ENCODE results near the gene GPN1. TPM values are rescaled to one million over a fixed set of nuclear protein-coding genes. Genes with fewer than 3 reads are reported as not detected.

The GPN1 gene
- total and polyA plus RNA-seq, 2 of the 8 experiments (the other 6 are each of a cell fraction or from before 2014, with no cell fraction given): 38.7 to 43.5 TPM

DNA sequence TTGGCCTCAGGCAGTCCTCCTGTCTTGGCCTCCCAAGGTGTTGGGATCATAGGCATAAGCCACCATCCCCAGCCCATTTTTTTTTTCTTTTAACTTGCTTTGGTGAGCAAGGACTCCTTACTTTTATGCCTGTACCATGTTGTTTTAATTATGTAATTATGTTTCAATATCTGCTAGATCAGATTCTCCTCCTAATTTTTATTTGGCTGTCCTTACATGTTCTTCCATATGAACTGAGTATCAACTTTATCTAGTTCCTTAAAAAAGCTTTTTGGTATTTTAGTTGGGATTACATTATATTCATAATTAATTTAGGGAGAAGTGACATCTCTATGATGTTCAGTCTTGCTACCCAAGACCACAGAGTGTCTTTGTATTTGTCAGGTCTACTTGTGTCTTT is 16.3 kb downstream of the GPN1 start:
- no peaks in the 10 kb centered on the region for H3K27me3 ChIP-seq (replicated peaks in 1 of 4; ENCODE audit: control insufficient read depth in 3 of 4, extremely low read depth in 1 of 4, insufficient read depth in 3 of 4, low read length in 3 of 4)
- no peaks in the 10 kb centered on the region for H3K79me1 ChIP-seq (ENCODE audit: low read depth, low read length)
- no peaks in the 10 kb centered on the region for H3K79me2 ChIP-seq (ENCODE audit: control insufficient read depth in 1 of 2, insufficient read depth in 2 of 2, low read length in 2 of 2)
- no peaks in the 10 kb centered on the region for H3K9me3 ChIP-seq (ENCODE audit: insufficient read depth in 2 of 2, low read depth in 1 of 2, low read length in 1 of 2)
- no peak overlapping the region for H3K18ac ChIP-seq (ENCODE audit: extremely low read depth, low read length)
- H3K56ac ChIP-seq (replicated peaks; ENCODE audit: insufficient read length, low read depth, low read length): no peak overlapping the region
- no peak overlapping the region for H3K9ac ChIP-seq (replicated peaks in 1 of 4; ENCODE audit: extremely low read depth in 1 of 4, low read depth in 3 of 4, low read length in 3 of 4)
- H2BK120ac ChIP-seq (replicated peaks; ENCODE audit: low read depth, low read length): no peak overlapping the region
- no peak overlapping the region for H3K14ac ChIP-seq (ENCODE audit: insufficient read length)
- no peaks in the 10 kb centered on the region for H3K4me1 ChIP-seq (replicated peaks in 1 of 4; ENCODE audit: control insufficient read depth in 3 of 4, insufficient read depth in 4 of 4, low read length in 3 of 4)
- no peak overlapping the region for H4K91ac ChIP-seq (replicated peaks; ENCODE audit: insufficient read length, low read length)
- H4K5ac ChIP-seq (ENCODE audit: insufficient read length, low read depth, low read length): no peak overlapping the region
- no peak overlapping the region for H3K4me2 ChIP-seq (ENCODE audit: insufficient read depth in 1 of 2, low read depth in 2 of 2, low read length in 2 of 2)
- no peak overlapping the region for H4K8ac ChIP-seq (ENCODE audit: extremely low read depth, insufficient read depth, low read length)
- H3K36me3 ChIP-seq (ENCODE audit: control insufficient read depth in 2 of 4, insufficient read depth in 4 of 4, low read length in 3 of 4): peaks cover 17 to 51% (median 39%) of the 10 kb centered on the region in 4 experiments
- no peak overlapping the region for H2AK5ac ChIP-seq (ENCODE audit: low read depth, low read length)
- no peak overlapping the region for H3K27ac ChIP-seq (ENCODE audit: low read depth, low read length)
- no peaks in the 10 kb centered on the region for H3K23me2 ChIP-seq (ENCODE audit: low read depth, low read length)
- H3K23ac ChIP-seq (ENCODE audit: insufficient read length): no peak overlapping the region
- H2BK12ac ChIP-seq (ENCODE audit: low read depth, low read length): no peak overlapping the region
- no peak overlapping the region for H2AFZ ChIP-seq (ENCODE audit: low read length)
- H3K4ac ChIP-seq (replicated peaks; ENCODE audit: insufficient read length, low read depth, low read length): no peak overlapping the region
- H3K4me3 ChIP-seq (ENCODE audit: extremely low read depth in 1 of 4, insufficient read depth in 2 of 4, low read depth in 3 of 4, low read length in 4 of 4): no peak overlapping the region
- no peak overlapping the region for H2BK5ac ChIP-seq (ENCODE audit: low read depth, low read length)
- H2BK20ac ChIP-seq (ENCODE audit: low read length): no peak overlapping the region
- no peak overlapping the region for H2BK15ac ChIP-seq (ENCODE audit: low read length)
- DNase-seq (ENCODE audit: low read depth in 1 of 2, low spot score in 2 of 2) (no peak), FAIRE-seq (no peak)
- TF ChIP-seq CTBP2 (IDR thresholded peaks at IDR 0.05; ENCODE audit: borderline replicate concordance, insufficient read depth, insufficient read length, low read length): no peak
- no peak for TF ChIP-seq RAD21 (IDR thresholded peaks at IDR 0.05 in 1 of 2, conservative IDR thresholded peaks at IDR 0.05 in 1 of 2; ENCODE audit: low read depth in 2 of 2, low read length in 2 of 2)
- TF ChIP-seq ASH2L (IDR thresholded peaks at IDR 0.05; ENCODE audit: low read length): no peak
- no peak for TF ChIP-seq GABPA (IDR thresholded peaks at IDR 0.05; ENCODE audit: borderline replicate concordance, insufficient read depth, low read length)
- no peak for TF ChIP-seq GTF2F1 (IDR thresholded peaks at IDR 0.05; ENCODE audit: borderline replicate concordance, low read depth, low read length)
- no peak for TF ChIP-seq SP4 (IDR thresholded peaks at IDR 0.05; ENCODE audit: low read length)
- no peak for TF ChIP-seq RNF2 (IDR thresholded peaks at IDR 0.05; ENCODE audit: borderline replicate concordance, low read depth, low read length, missing control alignments, poor library complexity, severe bottlenecking)
- no peak for TF ChIP-seq CBX8 (IDR thresholded peaks at IDR 0.05; ENCODE audit: borderline replicate concordance, low read depth, low read length)
- TF ChIP-seq FOSL1 (IDR thresholded peaks at IDR 0.05; ENCODE audit: insufficient read depth, low read depth, low read length): no peak
- no peak for TF ChIP-seq CBX5 (IDR thresholded peaks at IDR 0.05; ENCODE audit: low read depth, low read length)
- TF ChIP-seq POLR2AphosphoS5 (IDR thresholded peaks at IDR 0.05; ENCODE audit: low read depth, low read length): no peak
- no peak for TF ChIP-seq SAP30 (IDR thresholded peaks at IDR 0.05; ENCODE audit: insufficient read depth, insufficient replicate concordance, low read length)
- TF ChIP-seq RBBP5 (IDR thresholded peaks at IDR 0.05; ENCODE audit: borderline replicate concordance, low read depth, low read length): no peak
- TF ChIP-seq SIRT6 (IDR thresholded peaks at IDR 0.05; ENCODE audit: low read length): no peak
- no peaks in the 10 kb centered on the region for H4K20me1 ChIP-seq (replicated peaks in 1 of 2; ENCODE audit: control insufficient read depth in 1 of 2, insufficient read depth in 2 of 2, low read length in 2 of 2)
- ChIA-PET CTCF (ENCODE audit: partially characterized antibody) (no interaction called here), POLR2A (ENCODE audit: partially characterized antibody) (interaction anchor here (1.4 kb wide), 1 partner anchor 64 kb away, joined by 4 read pairs; no protein-coding TSS in a partner anchor)
